Loucy (cell line): ENCODE results near the gene PTPRS.
A peak's percentile ranks its signal among the peaks of the same experiment; 100 is the strongest.

Experiments used
- H2AFZ ChIP-seq: fragments of 200-600 bp; sonication (generic); 2 replicates; pipeline ENCODE4 v1.6.0; 2016; ENCODE audit warnings: antibody characterized with exemption, mild to moderate bottlenecking, low read length, moderate library complexity
- H3F3A ChIP-seq: fragments of 200-600 bp; 2 replicates; pipeline ENCODE4 v1.6.0; 2016; ENCODE audit warnings: antibody characterized with exemption, low read depth, mild to moderate bottlenecking
- H3K27me3 ChIP-seq: fragments of 200-600 bp; sonication (generic); 2 replicates; pipeline ENCODE4 v1.6.1; 2014; ENCODE audit warnings: low read length, mild to moderate bottlenecking; ENCODE audit not compliant: insufficient read depth, poor library complexity, severe bottlenecking
- H3K36me3 ChIP-seq: fragments of 200-600 bp; sonication (generic); 2 replicates; pipeline ENCODE4 v1.6.1; 2016; ENCODE audit warnings: low read length; ENCODE audit not compliant: insufficient read depth
- H3K4me1 ChIP-seq: fragments of 200-600 bp; sonication (generic); 2 replicates; pipeline ENCODE4 v1.5.1; 2014; ENCODE audit warnings: low read length, mild to moderate bottlenecking; ENCODE audit not compliant: insufficient read depth, poor library complexity, severe bottlenecking
- H3K4me2 ChIP-seq: fragments of 200-600 bp; sonication (generic); 2 replicates; pipeline ENCODE4 v1.6.0; 2014; ENCODE audit warnings: antibody characterized with exemption, low read length, low read depth, mild to moderate bottlenecking; ENCODE audit not compliant: poor library complexity, severe bottlenecking
- H3K4me3 ChIP-seq: fragments of 200-600 bp; sonication (generic); 2 replicates; pipeline ENCODE4 v1.5.1; 2014; ENCODE audit warnings: low read length, mild to moderate bottlenecking, mixed read lengths; ENCODE audit not compliant: poor library complexity, severe bottlenecking
- H3K79me2 ChIP-seq: fragments of 200-600 bp; sonication (generic); 2 replicates; pipeline ENCODE4 v1.6.1; 2014; ENCODE audit warnings: low read length; ENCODE audit not compliant: insufficient read depth
- H3K9ac ChIP-seq: fragments of 200-600 bp; sonication (generic); 2 replicates; pipeline ENCODE4 v1.6.0; 2014; ENCODE audit warnings: mild to moderate bottlenecking, low read depth, low read length, moderate library complexity; ENCODE audit not compliant: poor library complexity, severe bottlenecking
- H3K9me2 ChIP-seq: fragments of 200-600 bp; sonication (generic); replicated peaks from 2 replicates; pipeline ENCODE4 v1.6.1; 2016; ENCODE audit warnings: low read depth, low read length, mixed read lengths
- H3K9me3 ChIP-seq: fragments of 200-600 bp; sonication (generic); 2 replicates; pipeline ENCODE4 v1.6.1; 2014; ENCODE audit warnings: mild to moderate bottlenecking, antibody characterized with exemption, low read length, low read depth; ENCODE audit not compliant: insufficient read depth
- H4K20me1 ChIP-seq: fragments of 200-600 bp; sonication (generic); 2 replicates; pipeline ENCODE4 v1.6.0; 2014; ENCODE audit warnings: antibody characterized with exemption, low read length, mild to moderate bottlenecking; ENCODE audit not compliant: insufficient read depth, poor library complexity, severe bottlenecking
- EZH2phosphoT487 ChIP-seq: fragments of 200-600 bp; IDR thresholded peaks from 2 replicates; pipeline ENCODE4 v1.6.1; 2018; ENCODE audit warnings: antibody characterized with exemption, mild to moderate bottlenecking, moderate library complexity, borderline replicate concordance
- TF ChIP-seq, protein P1 (sequence below): fragments of 200-600 bp; sonication (generic); conservative IDR thresholded peaks from 2 replicates; pipeline ENCODE4 v1.5.1; 2014; ENCODE audit warnings: mild to moderate bottlenecking, antibody characterized with exemption, low read length

PTPRS gene

GRCh38 chr19:5335593-5335992 is 5.0 kb downstream of the PTPRS start:
- H3K36me3 ChIP-seq: no peaks in the 10 kb centered on the region
- H4K20me1 ChIP-seq: no peaks in the 10 kb centered on the region
- peak overlapping the region; percentile 66 for H3K4me2 ChIP-seq
- H3K4me1 ChIP-seq: peaks cover 8% of the 10 kb centered on the region
- no peaks in the 10 kb centered on the region for H3K79me2 ChIP-seq
- H3K9me2 ChIP-seq: no peaks in the 10 kb centered on the region
- no peak for TF ChIP-seq EZH2phosphoT487
- TF ChIP-seq, protein P1, sequence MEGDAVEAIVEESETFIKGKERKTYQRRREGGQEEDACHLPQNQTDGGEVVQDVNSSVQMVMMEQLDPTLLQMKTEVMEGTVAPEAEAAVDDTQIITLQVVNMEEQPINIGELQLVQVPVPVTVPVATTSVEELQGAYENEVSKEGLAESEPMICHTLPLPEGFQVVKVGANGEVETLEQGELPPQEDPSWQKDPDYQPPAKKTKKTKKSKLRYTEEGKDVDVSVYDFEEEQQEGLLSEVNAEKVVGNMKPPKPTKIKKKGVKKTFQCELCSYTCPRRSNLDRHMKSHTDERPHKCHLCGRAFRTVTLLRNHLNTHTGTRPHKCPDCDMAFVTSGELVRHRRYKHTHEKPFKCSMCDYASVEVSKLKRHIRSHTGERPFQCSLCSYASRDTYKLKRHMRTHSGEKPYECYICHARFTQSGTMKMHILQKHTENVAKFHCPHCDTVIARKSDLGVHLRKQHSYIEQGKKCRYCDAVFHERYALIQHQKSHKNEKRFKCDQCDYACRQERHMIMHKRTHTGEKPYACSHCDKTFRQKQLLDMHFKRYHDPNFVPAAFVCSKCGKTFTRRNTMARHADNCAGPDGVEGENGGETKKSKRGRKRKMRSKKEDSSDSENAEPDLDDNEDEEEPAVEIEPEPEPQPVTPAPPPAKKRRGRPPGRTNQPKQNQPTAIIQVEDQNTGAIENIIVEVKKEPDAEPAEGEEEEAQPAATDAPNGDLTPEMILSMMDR: peak; percentile 26; the same call in 1 of the 2 replicates
- H3K4me3 ChIP-seq: peak overlapping the region; percentile 46
- no peaks in the 10 kb centered on the region for H3K9me3 ChIP-seq
- H3F3A ChIP-seq: no peaks in the 10 kb centered on the region
- H2AFZ ChIP-seq: peak overlapping the region; percentile 84
- H3K27me3 ChIP-seq: peaks cover 5% of the 10 kb centered on the region
- H3K9ac ChIP-seq: peak overlapping the region; percentile 1

DNA sequence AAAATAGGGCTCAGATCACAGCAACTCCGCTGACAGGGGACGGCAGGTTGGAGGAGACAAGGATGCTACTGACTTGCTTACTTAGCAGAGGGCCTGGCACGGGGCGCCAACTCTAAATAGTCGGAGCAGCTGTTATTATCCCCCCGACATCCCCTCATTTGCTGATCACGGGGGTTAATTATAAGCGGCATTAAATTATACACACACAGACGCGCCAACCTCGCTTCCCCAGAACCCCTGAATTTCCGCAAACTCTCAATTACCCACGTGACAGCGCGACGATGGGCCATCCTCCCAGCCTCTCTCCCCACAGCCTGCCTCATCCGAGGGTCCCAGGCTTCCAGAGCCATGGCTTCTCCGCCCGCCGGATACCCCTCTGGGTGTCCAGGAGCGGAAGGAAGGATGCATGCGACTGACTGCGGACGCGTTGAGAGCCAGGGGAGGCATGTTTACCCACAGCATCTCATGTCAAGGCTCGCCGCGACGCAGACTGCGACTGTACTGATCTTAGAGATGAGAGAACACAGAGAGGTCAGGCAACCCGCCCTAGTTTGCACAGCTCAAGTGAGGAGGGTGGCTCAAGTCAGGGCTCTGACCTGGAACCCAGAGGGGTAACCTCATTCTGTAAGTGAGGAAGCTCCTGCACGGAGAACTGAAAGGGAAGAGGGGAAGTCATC is 5.7 kb downstream of the PTPRS start:
- H3K27me3 ChIP-seq: peaks cover 5% of the 10 kb centered on the region
- no peaks in the 10 kb centered on the region for H3K36me3 ChIP-seq
- H2AFZ ChIP-seq: peak overlapping the region; percentile 84; the same call in 1 of the 2 replicates
- TF ChIP-seq EZH2phosphoT487: no peak
- TF ChIP-seq, protein P1: no peak
- no peaks in the 10 kb centered on the region for H3F3A ChIP-seq
- H3K79me2 ChIP-seq: no peaks in the 10 kb centered on the region
- H3K4me1 ChIP-seq: peaks cover 8% of the 10 kb centered on the region
- no peaks in the 10 kb centered on the region for H3K9me3 ChIP-seq
- no peak overlapping the region for H3K9ac ChIP-seq
- H3K4me2 ChIP-seq: peak overlapping the region; percentile 66
- no peak overlapping the region for H3K4me3 ChIP-seq
- H3K9me2 ChIP-seq: no peaks in the 10 kb centered on the region
- H4K20me1 ChIP-seq: no peaks in the 10 kb centered on the region

GRCh38 chr19:5334366-5334739 is 6.3 kb downstream of the PTPRS start:
- Histone ChIP-seq H4K20me1 (no peaks in the 10 kb centered on the region), H3K4me3 (no peak overlapping the region), H3K27me3 (peaks cover 5% of the 10 kb centered on the region), H3K36me3 (no peaks in the 10 kb centered on the region), H3K79me2 (no peaks in the 10 kb centered on the region), H3F3A (no peaks in the 10 kb centered on the region), H3K9ac (no peak overlapping the region), H3K9me3 (no peaks in the 10 kb centered on the region), H2AFZ (no peak overlapping the region), H3K4me1 (peaks cover 8% of the 10 kb centered on the region), H3K4me2 (no peak overlapping the region), H3K9me2 (no peaks in the 10 kb centered on the region)
- TF ChIP-seq EZH2phosphoT487: no peak
